H1 (cell line): Measurements from ENCODE around the gene PITPNC1. TPM values are rescaled to one million over a fixed set of nuclear protein-coding genes. Genes with fewer than 3 reads are reported as not detected.

Experiments
- CTCF ChIA-PET: fragments of 300-600 bp; sonication (Branson Sonifier 250); formaldehyde crosslinking; loops from one replicate; lab custom pipeline; 2021; ENCODE audit not compliant: partially characterized antibody; lab: Charles Lee
- POLR2A ChIA-PET: fragments of 300-600 bp; sonication (Branson Sonifier 250); formaldehyde crosslinking; loops from one replicate; lab custom pipeline; 2021; ENCODE audit warnings: inconsistent platforms; ENCODE audit not compliant: partially characterized antibody; lab: Charles Lee
- DNase-seq, 2 experiments: peaks; one replicate each; pipeline versions ENCODE4 v3.0.0 to v3.0.0-alpha.2; 2010 to 2022; ENCODE audit warnings: low spot score in 2 of 2, low read depth in 1 of 2, mixed read lengths in 1 of 2
- FAIRE-seq: peaks from 2 replicates; lab custom pipeline; 2011; peaks lifted over from hg19 to GRCh38; lab: Jason Lieb, UNC
- H2AFZ ChIP-seq: 2 replicates; pipeline ENCODE4 v1.8.1; 2012; ENCODE audit warnings: low read length, inconsistent platforms
- H2AK5ac ChIP-seq: 2 replicates; pipeline ENCODE4 v1.6.1; 2013; ENCODE audit warnings: low read depth, low read length
- H2BK120ac ChIP-seq: replicated peaks from 2 replicates; pipeline ENCODE3; 2013; ENCODE audit warnings: low read depth, low read length, inconsistent platforms
- H2BK12ac ChIP-seq: 2 replicates; pipeline ENCODE4 v1.6.1; 2013; ENCODE audit warnings: low read depth, low read length
- H2BK15ac ChIP-seq: 2 replicates; pipeline ENCODE4 v1.6.1; 2013; ENCODE audit warnings: low read length
- H2BK20ac ChIP-seq: 2 replicates; pipeline ENCODE4 v1.6.1; 2013; ENCODE audit warnings: low read length
- H2BK5ac ChIP-seq: 2 replicates; pipeline ENCODE4 v1.6.1; 2013; ENCODE audit warnings: low read depth, low read length
- H3K14ac ChIP-seq: 2 replicates; pipeline ENCODE4 v1.6.1; 2013; ENCODE audit warnings: inconsistent platforms; ENCODE audit not compliant: insufficient read length
- H3K18ac ChIP-seq: 2 replicates; pipeline ENCODE4 v1.6.1; 2013; ENCODE audit warnings: low read length; ENCODE audit errors: extremely low read depth
- H3K23ac ChIP-seq: 2 replicates; pipeline ENCODE4 v1.6.1; 2013; ENCODE audit warnings: inconsistent platforms; ENCODE audit not compliant: insufficient read length
- H3K23me2 ChIP-seq: 2 replicates; pipeline ENCODE4 v1.6.1; 2013; ENCODE audit warnings: low read depth, low read length
- H3K27ac ChIP-seq: 2 replicates; pipeline ENCODE4 v1.6.1; 2011; ENCODE audit warnings: low read depth, low read length, inconsistent platforms
- H3K27me3 ChIP-seq, 4 experiments: replicated peaks in 1 of 4; 1 replicate in 1 of 4; 2 replicates in 3 of 4; pipeline versions ENCODE4 v1.6.1 to v1.8.1; 2011 to 2013; ENCODE audit warnings: low read length in 3 of 4, mild to moderate bottlenecking in 3 of 4, inconsistent platforms in 2 of 4, mixed read lengths in 2 of 4, moderate library complexity in 1 of 4; ENCODE audit not compliant: control insufficient read depth in 3 of 4, insufficient read depth in 3 of 4; ENCODE audit errors: extremely low read depth in 1 of 4
- H3K36me3 ChIP-seq, 4 experiments: 2 replicates each; pipeline versions ENCODE4 v1.6.1 to v1.8.1; 2011 to 2013; ENCODE audit warnings: mild to moderate bottlenecking in 4 of 4, low read length in 3 of 4, moderate library complexity in 2 of 4, control low read depth in 1 of 4, inconsistent platforms in 1 of 4; ENCODE audit not compliant: insufficient read depth in 4 of 4, control insufficient read depth in 2 of 4
- H3K4ac ChIP-seq: replicated peaks from 2 replicates; pipeline ENCODE3; 2013; ENCODE audit warnings: low read length, low read depth, mixed read lengths, inconsistent platforms; ENCODE audit not compliant: insufficient read length
- H3K4me1 ChIP-seq, 4 experiments: replicated peaks in 1 of 4; 1 replicate in 1 of 4; 2 replicates in 3 of 4; pipeline versions ENCODE4 v1.6.1 to v1.8.1; 2011 to 2013; ENCODE audit warnings: low read length in 3 of 4, inconsistent platforms in 2 of 4, mixed read lengths in 1 of 4; ENCODE audit not compliant: insufficient read depth in 4 of 4, control insufficient read depth in 3 of 4
- H3K4me2 ChIP-seq, 2 experiments: 2 replicates each; pipeline versions ENCODE4 v1.6.1 to v1.8.1; 2011 to 2013; ENCODE audit warnings: low read depth in 2 of 2, low read length in 2 of 2, control low read depth in 1 of 2, inconsistent platforms in 1 of 2, mild to moderate bottlenecking in 1 of 2; ENCODE audit not compliant: insufficient read depth in 1 of 2
- H3K4me3 ChIP-seq, 4 experiments: fragments of 200-600, 300-600 bp in 1 of 4; sonication (generic), shearing (Covaris generic), sonication (Bioruptor Twin) in 1 of 4; 2 replicates each; pipeline versions ENCODE4 v1.5.1 to v1.8.1; 2011 to 2016; ENCODE audit warnings: low read length in 4 of 4, low read depth in 3 of 4, control low read depth in 2 of 4, inconsistent platforms in 2 of 4, mild to moderate bottlenecking in 2 of 4, mixed read lengths in 1 of 4, moderate library complexity in 1 of 4; ENCODE audit not compliant: insufficient read depth in 2 of 4; ENCODE audit errors: extremely low read depth in 1 of 4
- H3K56ac ChIP-seq: replicated peaks from 2 replicates; pipeline ENCODE3; 2013; ENCODE audit warnings: low read depth, mild to moderate bottlenecking, mixed read lengths, low read length, inconsistent platforms; ENCODE audit not compliant: insufficient read length
- H3K79me1 ChIP-seq: 2 replicates; pipeline ENCODE4 v1.6.1; 2013; ENCODE audit warnings: low read depth, low read length, control low read depth
- H3K79me2 ChIP-seq, 2 experiments: 2 replicates each; pipeline versions ENCODE4 v1.6.1 to v1.8.1; 2012 to 2013; ENCODE audit warnings: low read length in 2 of 2, mild to moderate bottlenecking in 2 of 2, inconsistent platforms in 1 of 2; ENCODE audit not compliant: insufficient read depth in 2 of 2, control insufficient read depth in 1 of 2
- H3K9ac ChIP-seq, 4 experiments: replicated peaks in 1 of 4; 1 replicate in 1 of 4; 2 replicates in 3 of 4; pipeline versions ENCODE4 v1.6.1 to v1.8.1; 2011 to 2013; ENCODE audit warnings: low read depth in 3 of 4, low read length in 3 of 4, control low read depth in 2 of 4, mild to moderate bottlenecking in 2 of 4, moderate library complexity in 2 of 4, inconsistent platforms in 1 of 4; ENCODE audit errors: extremely low read depth in 1 of 4
- H3K9me3 ChIP-seq, 2 experiments: 2 replicates each; pipeline versions ENCODE4 v1.6.1 to v1.8.1; 2012 to 2013; ENCODE audit warnings: mild to moderate bottlenecking in 2 of 2, moderate library complexity in 2 of 2, control low read depth in 1 of 2, inconsistent platforms in 1 of 2, low read depth in 1 of 2, low read length in 1 of 2, mixed read lengths in 1 of 2; ENCODE audit not compliant: insufficient read depth in 2 of 2
- H4K20me1 ChIP-seq, 2 experiments: replicated peaks in 1 of 2; 2 replicates each; pipeline versions ENCODE3 to v1.8.1; 2011 to 2013; ENCODE audit warnings: inconsistent platforms in 2 of 2, low read length in 2 of 2, mild to moderate bottlenecking in 1 of 2; ENCODE audit not compliant: insufficient read depth in 2 of 2, control insufficient read depth in 1 of 2
- H4K5ac ChIP-seq: 2 replicates; pipeline ENCODE4 v1.6.1; 2013; ENCODE audit warnings: low read length, low read depth, mixed read lengths, inconsistent platforms; ENCODE audit not compliant: insufficient read length
- H4K8ac ChIP-seq: 2 replicates; pipeline ENCODE4 v1.8.0; 2013; ENCODE audit warnings: mild to moderate bottlenecking, moderate library complexity, low read length, inconsistent platforms; ENCODE audit not compliant: insufficient read depth; ENCODE audit errors: extremely low read depth
- H4K91ac ChIP-seq: replicated peaks from 2 replicates; pipeline ENCODE3; 2013; ENCODE audit warnings: low read length, mixed read lengths, inconsistent platforms; ENCODE audit not compliant: insufficient read length
- CBX8 ChIP-seq: fragments of 300-800, 300-1000 bp; sonication (generic); IDR thresholded peaks from 2 replicates; pipeline ENCODE4 v1.7.1; 2016; ENCODE audit warnings: low read depth, low read length, borderline replicate concordance
- MAFK ChIP-seq: IDR thresholded peaks from 2 replicates; pipeline ENCODE4 v1.6.1; 2012; ENCODE audit warnings: low read depth, mild to moderate bottlenecking, improper control_type of control experiment, low read length
- RNF2 ChIP-seq: fragments of 200-900, 300-1000 bp; sonication (generic); IDR thresholded peaks from 2 replicates; pipeline ENCODE4 v1.7.1; 2016; ENCODE audit warnings: borderline replicate concordance, low read depth, mild to moderate bottlenecking, antibody characterized with exemption, low read length; ENCODE audit not compliant: poor library complexity, severe bottlenecking; ENCODE audit errors: missing control alignments
- SIX5 ChIP-seq: IDR thresholded peaks from 2 replicates; pipeline ENCODE4 v1.6.1; 2011; ENCODE audit warnings: mild to moderate bottlenecking, low read depth, low read length
- SP1 ChIP-seq: IDR thresholded peaks from 2 replicates; pipeline ENCODE4 v1.6.1; 2011; ENCODE audit warnings: low read depth, low read length
- SP4 ChIP-seq: IDR thresholded peaks from 2 replicates; pipeline ENCODE4 v1.6.1; 2012; ENCODE audit warnings: low read length, inconsistent platforms
- SRF ChIP-seq: IDR thresholded peaks from 2 replicates; pipeline ENCODE4 v1.6.1; 2011; ENCODE audit warnings: mild to moderate bottlenecking, low read depth, low read length, moderate library complexity
- SUZ12 ChIP-seq: fragments of 200-600 bp; sonication (generic); IDR thresholded peaks from 2 replicates; pipeline ENCODE4 v1.6.1; 2012; ENCODE audit warnings: mild to moderate bottlenecking, inconsistent platforms, low read length, moderate library complexity, mixed read lengths
- YY1 ChIP-seq: IDR thresholded peaks from 2 replicates; pipeline ENCODE4 v1.6.1; 2011; ENCODE audit warnings: low read depth, mild to moderate bottlenecking, low read length
- WGBS, 2 experiments: shearing (Covaris generic) in 1 of 2; methylation state at CpG; one replicate each; pipeline versions ENCODE4 v1.1.6 to v1.1.7; 2013 to 2015; ENCODE audit warnings: low lambda C conversion rate in 2 of 2, mixed read lengths in 2 of 2, inconsistent platforms in 1 of 2, low coverage in 1 of 2, missing lambda C conversion rate in 1 of 2; ENCODE audit not compliant: insufficient replicate concordance in 2 of 2, insufficient coverage in 1 of 2, insufficient read length in 1 of 2; ENCODE audit errors: extremely low coverage in 1 of 2, missing lambda C conversion rate in 1 of 2; 5-methylcytosine and 5-hydroxymethylcytosine counted together
- polyA plus RNA-seq, 7 experiments: library from polyadenylated mRNA; depleted of rRNA in 3 of 7; stranded (reverse) in 5 of 7; unstranded in 2 of 7; fragments of >200 nt in 5 of 7; fragments of 200-250 nt in 2 of 7; gene quantifications; 1 replicate in 5 of 7; 2 replicates in 1 of 7; 4 replicates in 1 of 7; pipeline versions ENCODE4 v1.2.1 to v1.2.3, GENCODE V29; 2011 to 2013; ENCODE audit warnings: missing spikeins in 2 of 7, mixed read lengths in 2 of 7
- total RNA-seq: library from RNA; stranded (reverse); fragmentation: NEBNext Ultra II Directional; extraction: Animal tissue kit (Norgen Biotek cat#: 25700); gene quantifications from 2 replicates; pipeline ENCODE4 v1.2.1, GENCODE V29; 2021
- TF ChIP-seq, protein P1 (sequence below): IDR thresholded peaks from 2 replicates; pipeline ENCODE4 v1.6.1; 2012; ENCODE audit warnings: low read length, inconsistent platforms

The PITPNC1 gene
- total and polyA plus RNA-seq, 2 of the 8 experiments (the other 6 are each of a cell fraction or from before 2014, with no cell fraction given) = 17.6 to 54.7 TPM

DNA sequence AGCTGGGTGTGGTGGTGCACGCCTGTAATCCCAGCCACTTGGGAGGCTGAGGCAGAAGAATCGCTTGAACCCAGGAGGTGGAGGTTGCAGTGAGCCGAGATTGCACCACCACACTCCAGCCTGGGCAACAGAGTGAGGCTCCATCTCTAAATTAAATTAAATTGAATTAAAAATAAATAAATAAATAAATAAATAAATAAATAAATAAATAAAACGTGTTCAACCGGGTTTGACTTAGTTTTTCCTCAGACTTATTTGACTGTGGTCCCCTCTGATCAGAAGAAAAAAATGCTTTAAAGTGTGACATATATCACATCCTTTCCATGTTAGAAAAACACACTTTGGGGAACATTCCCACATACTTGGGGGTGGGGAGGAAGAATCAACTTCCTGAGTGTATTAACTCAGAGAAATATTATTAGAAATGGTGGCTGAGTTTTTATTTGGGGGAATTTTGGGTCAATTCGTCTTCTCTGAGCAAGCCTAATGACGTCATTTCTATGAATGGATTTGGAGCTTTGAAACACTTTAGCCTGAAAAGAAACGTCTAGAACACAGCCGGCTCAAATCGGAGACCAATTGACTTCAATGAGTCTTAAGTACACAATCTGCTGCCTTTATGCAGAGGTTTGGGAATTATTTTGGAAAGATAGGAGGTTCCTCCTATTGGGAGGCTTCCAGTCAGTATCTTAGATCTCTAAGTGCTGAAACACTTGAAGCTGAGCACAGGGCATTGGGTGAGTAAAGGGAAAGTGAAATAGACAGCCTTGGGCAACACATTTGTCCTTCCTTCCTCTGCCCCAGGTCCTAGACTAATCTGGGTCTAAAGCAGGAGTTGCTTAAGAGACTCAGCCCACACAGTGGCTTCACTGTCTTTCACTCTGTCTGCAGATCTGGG is 132.6 kb downstream of the PITPNC1 start:
- H3K36me3 ChIP-seq = no peaks in the 10 kb centered on the region
- CTCF ChIA-PET = interaction anchor here (0.7 to 3.1 kb wide), 9 partner anchors 11 to 127 kb away, joined by 3 to 21 read pairs (median 5); no protein-coding TSS in a partner anchor
- no peak for TF ChIP-seq SIX5
- no peak for TF ChIP-seq SP4
- TF ChIP-seq, protein P1, sequence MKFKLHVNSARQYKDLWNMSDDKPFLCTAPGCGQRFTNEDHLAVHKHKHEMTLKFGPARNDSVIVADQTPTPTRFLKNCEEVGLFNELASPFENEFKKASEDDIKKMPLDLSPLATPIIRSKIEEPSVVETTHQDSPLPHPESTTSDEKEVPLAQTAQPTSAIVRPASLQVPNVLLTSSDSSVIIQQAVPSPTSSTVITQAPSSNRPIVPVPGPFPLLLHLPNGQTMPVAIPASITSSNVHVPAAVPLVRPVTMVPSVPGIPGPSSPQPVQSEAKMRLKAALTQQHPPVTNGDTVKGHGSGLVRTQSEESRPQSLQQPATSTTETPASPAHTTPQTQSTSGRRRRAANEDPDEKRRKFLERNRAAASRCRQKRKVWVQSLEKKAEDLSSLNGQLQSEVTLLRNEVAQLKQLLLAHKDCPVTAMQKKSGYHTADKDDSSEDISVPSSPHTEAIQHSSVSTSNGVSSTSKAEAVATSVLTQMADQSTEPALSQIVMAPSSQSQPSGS = no peak
- no peak for TF ChIP-seq MAFK
- no peak for TF ChIP-seq RNF2
- no peak for TF ChIP-seq CBX8
- no peak for TF ChIP-seq YY1
- TF ChIP-seq SP1 = no peak
- no peak for TF ChIP-seq SUZ12
- TF ChIP-seq SRF = no peak

More for the DNA sequence above, 132.6 kb downstream of the PITPNC1 start:
- Histone ChIP-seq H3K14ac (no peak overlapping the region), H3K56ac (no peak overlapping the region), H2BK120ac (no peak overlapping the region), H4K5ac (no peak overlapping the region), H3K27me3 (no peaks in the 10 kb centered on the region), H2AK5ac (0 out of 2 replicates have a peak overlapping the region, but pooled peaks have one; percentile 86), H3K9ac (no peak overlapping the region), H3K18ac (no peak overlapping the region), H3K4me1 (peaks cover 0 to 4% (median 0%) of the 10 kb centered on the region in 4 experiments; a peak in 1 of 7 replicates), H3K4ac (no peak overlapping the region), H4K91ac (no peak overlapping the region), H3K27ac (no peak overlapping the region), H3K23me2 (no peaks in the 10 kb centered on the region), H3K4me3 (no peak overlapping the region), H4K20me1 (no peaks in the 10 kb centered on the region), H3K9me3 (peaks cover 0 to 3% of the 10 kb centered on the region in 2 experiments; a peak in 1 of 4 replicates), H3K4me2 (no peak overlapping the region), H3K79me1 (no peaks in the 10 kb centered on the region), H3K79me2 (peaks cover 0 to 55% of the 10 kb centered on the region in 2 experiments; a peak in 2 of 4 replicates), H2BK20ac (no peak overlapping the region), H2AFZ (no peak overlapping the region), H3K23ac (no peak overlapping the region), H4K8ac (no peak overlapping the region), H2BK5ac (no peak overlapping the region), H2BK12ac (peak overlapping the region; percentile 39; the same call in 1 of the 2 replicates), H2BK15ac (no peak overlapping the region)
- POLR2A ChIA-PET = no interaction called here
- WGBS, 2 experiments = 91% methylated on average over 10 of the region's 10 CpGs; no CpG with 5 or more reads in 1 of the 2 experiments
- FAIRE-seq = no peak
- no peak for DNase-seq
